Left ventricle myocardium inferior (tissue), 1 donor: ENCODE results near the gene PXYLP1. TPM values are rescaled to one million over a fixed set of nuclear protein-coding genes. Genes with fewer than 3 reads are reported as not detected.

Source experiments
- total RNA-seq: library from RNA; stranded (reverse); fragmentation: NEBNext Ultra II Directional; extraction: Animal tissue kit (Norgen Biotek cat#: 25700); gene quantifications from one replicate; pipeline ENCODE4 v1.2.1, GENCODE V29; 2021
- donor health status: DM: no; HTN: yes; CAD: no; lungs with severe emphysema.

PXYLP1 gene
- total RNA-seq, 1 donor from 2014 or later, result 25.6 TPM

Other genes with a start within 250 kb of the PXYLP1 start
- 11.2 TPM for gene SPSB4, start 180.5 kb upstream of the PXYLP1 start, total RNA-seq
- gene ZBTB38, start 136.7 kb downstream of the PXYLP1 start, total RNA-seq, result 116 TPM